Vagina (tissue), 2 donors: ENCODE data around the gene NLGN2. TPM values are rescaled to one million over a fixed set of nuclear protein-coding genes. Genes with fewer than 3 reads are reported as not detected.
"Not testable (repeated sequence)": the region's sequence is repeated elsewhere in the genome, so short reads cannot be mapped to it uniquely, and the experiment has no call there.

Experiments used
- DNase-seq, 2 donors: peaks; one replicate each; pipeline ENCODE4 v3.0.0-alpha.2; 2017; ENCODE audit errors: extremely low spot score in 2 of 2
- H3K27ac ChIP-seq: fragments of 200-600 bp; sonication (generic); one replicate; pipeline ENCODE4 v1.5.1; 2019
- H3K27me3 ChIP-seq: fragments of 200-600 bp; sonication (generic); one replicate; pipeline ENCODE4 v1.5.1; 2019
- H3K36me3 ChIP-seq, 2 donors: fragments of 200-600 bp; sonication (generic); one replicate each; pipeline ENCODE4 v1.5.1; 2017 to 2019
- H3K4me1 ChIP-seq: fragments of 200-600 bp; sonication (generic); one replicate; pipeline ENCODE4 v1.5.1; 2019
- H3K4me3 ChIP-seq, 2 donors: fragments of 200-600 bp; sonication (generic); 1 replicate in 1 of 2; 2 replicates in 1 of 2; pipeline ENCODE4 v1.5.1; 2016 to 2019
- H3K9me3 ChIP-seq: fragments of 200-600 bp; sonication (generic); one replicate; pipeline ENCODE4 v1.5.1; 2019
- CTCF ChIP-seq, 3 experiments: fragments of 450-650 bp in 2 of 3; fragments of 200-600 bp in 1 of 3; sonication (generic) in 1 of 3; IDR thresholded peaks; one replicate each; pipeline ENCODE4 v1.5.1; 2017 to 2019; ENCODE audit warnings: antibody characterized with exemption in 3 of 3, mild to moderate bottlenecking in 2 of 3, moderate library complexity in 2 of 3
- POLR2A ChIP-seq, 2 donors: fragments of 450-650 bp; IDR thresholded peaks; one replicate each; pipeline ENCODE4 v1.6.1; 2017; ENCODE audit warnings: antibody characterized with exemption in 2 of 2, mild to moderate bottlenecking in 2 of 2, moderate library complexity in 2 of 2
- POLR2AphosphoS5 ChIP-seq, 2 donors: sonication (generic); formaldehyde crosslinking; IDR thresholded peaks; one replicate each; pipeline ENCODE4 v1.9.0; 2017; ENCODE audit warnings: antibody characterized with exemption in 2 of 2, mild to moderate bottlenecking in 2 of 2, low read depth in 1 of 2; ENCODE audit not compliant: insufficient read depth in 1 of 2
- intact Hi-C: fragments of 100-400 bp; cut with DNase I; formaldehyde crosslinking; loops from one replicate; pipeline ENCODE4 v1.15.1; 2023
- total RNA-seq: library from RNA; depleted of rRNA; stranded (reverse); fragments of >200 nt; gene quantifications from one replicate; pipeline ENCODE4 v1.2.3, GENCODE V29; 2016

NLGN2 gene
- total RNA-seq, 1 donor from 2014 or later = 25.5 TPM

- Histone ChIP-seq H3K4me1 (no peaks in the 10 kb centered on the region), H3K4me3 (no peak overlapping the region), H3K36me3 (no peaks in the 10 kb centered on the region), H3K27ac (no peak overlapping the region), H3K9me3 (no peaks in the 10 kb centered on the region), H3K27me3 (no peaks in the 10 kb centered on the region)
- intact Hi-C loops = no loop called here
- no peak for DNase-seq
- no peak for TF ChIP-seq CTCF (IDR thresholded peaks at IDR 0.05)
- no peak for TF ChIP-seq POLR2A (IDR thresholded peaks at IDR 0.05)
- no peak for TF ChIP-seq POLR2AphosphoS5 (IDR thresholded peaks at IDR 0.05; ENCODE audit: insufficient read depth in 1 of 2, low read depth in 1 of 2)
Measured at GRCh38 chr17:7367918-7368598, 39.6 kb upstream of the NLGN2 start.

- DNase-seq, H3K4me1 ChIP-seq, H3K36me3 ChIP-seq, H3K9me3 ChIP-seq, H3K27ac ChIP-seq, H3K4me3 ChIP-seq, H3K27me3 ChIP-seq, intact Hi-C loops: not testable (repeated sequence)
Measured at GRCh38 chr17:7368599-7368994, 39.0 kb upstream of the NLGN2 start.

GRCh38 chr17:7369825-7370224, 37.8 kb upstream of the NLGN2 start:
- TF ChIP-seq POLR2A (IDR thresholded peaks at IDR 0.05) (no peak), CTCF (IDR thresholded peaks at IDR 0.05) (no peak), POLR2AphosphoS5 (IDR thresholded peaks at IDR 0.05; ENCODE audit: insufficient read depth in 1 of 2, low read depth in 1 of 2) (no peak)
- DNase-seq = no peak
- H3K27ac ChIP-seq = no peak overlapping the region
- H3K4me1 ChIP-seq = no peaks in the 10 kb centered on the region
- H3K4me3 ChIP-seq = no peak overlapping the region
- H3K9me3 ChIP-seq = no peaks in the 10 kb centered on the region
- H3K27me3 ChIP-seq = no peaks in the 10 kb centered on the region
- H3K36me3 ChIP-seq = no peaks in the 10 kb centered on the region
- intact Hi-C loops = no loop called here

GRCh38 chr17:7370853-7371252, 36.8 kb upstream of the NLGN2 start:
- Histone ChIP-seq H3K27ac (no peak overlapping the region), H3K36me3 (no peaks in the 10 kb centered on the region), H3K4me1 (no peaks in the 10 kb centered on the region), H3K9me3 (no peaks in the 10 kb centered on the region), H3K4me3 (no peak overlapping the region), H3K27me3 (no peaks in the 10 kb centered on the region)
- TF ChIP-seq POLR2AphosphoS5 (IDR thresholded peaks at IDR 0.05; ENCODE audit: insufficient read depth in 1 of 2, low read depth in 1 of 2) = no peak
- TF ChIP-seq POLR2A (IDR thresholded peaks at IDR 0.05) = no peak
- TF ChIP-seq CTCF (IDR thresholded peaks at IDR 0.05) = no peak
- DNase-seq = no peak
- intact Hi-C loops = no loop called here

GRCh38 chr17:7374353-7374752, 33.3 kb upstream of the NLGN2 start:
- Histone ChIP-seq H3K4me3 (no peak overlapping the region), H3K27ac (no peak overlapping the region), H3K27me3 (no peaks in the 10 kb centered on the region), H3K9me3 (no peaks in the 10 kb centered on the region), H3K36me3 (no peaks in the 10 kb centered on the region), H3K4me1 (no peaks in the 10 kb centered on the region)
- intact Hi-C loops = no loop called here
- TF ChIP-seq POLR2AphosphoS5 (IDR thresholded peaks at IDR 0.05; ENCODE audit: insufficient read depth in 1 of 2, low read depth in 1 of 2) (no peak), CTCF (IDR thresholded peaks at IDR 0.05) (no peak), POLR2A (IDR thresholded peaks at IDR 0.05) (no peak)
- no peak for DNase-seq
